HEK293 (cell line): Measurements from ENCODE around the gene SMAD7.
A peak's percentile ranks its signal among the peaks of the same experiment; 100 is the strongest.

Experiments
- CTCF ChIA-PET: fragments of 350-600 bp; formaldehyde crosslinking; extraction: SDS; loops from one replicate; lab custom pipeline; 2021; ENCODE audit warnings: antibody characterized with exemption; lab: Yijun Ruan, JAX
- POLR2A ChIA-PET: fragments of 300-600 bp; formaldehyde crosslinking; extraction: SDS; loops from one replicate; lab custom pipeline; 2020; ENCODE audit warnings: antibody characterized with exemption, inconsistent platforms; lab: Yijun Ruan, JAX
- H3K27ac ChIP-seq: fragments of 200-500 bp; sonication (Bioruptor generic); 2 replicates; pipeline ENCODE4 v1.5.1; 2014; ENCODE audit warnings: low read depth, low read length, control low read depth, inconsistent platforms; ENCODE audit errors: extremely low read depth
- H3K36me3 ChIP-seq, 2 experiments: fragments of 200-500 bp in 1 of 2; sonication (Bioruptor generic) in 1 of 2; 1 replicate in 1 of 2; 2 replicates in 1 of 2; pipeline ENCODE4 v1.5.1; 2014 to 2017; ENCODE audit warnings: inconsistent platforms in 2 of 2, low read length in 2 of 2; ENCODE audit not compliant: control insufficient read depth in 2 of 2, insufficient read depth in 1 of 2
- H3K4me1 ChIP-seq: fragments of 200-500 bp; sonication (Bioruptor generic); 2 replicates; pipeline ENCODE4 v1.5.1; 2014; ENCODE audit warnings: mild to moderate bottlenecking, low read length, inconsistent platforms; ENCODE audit not compliant: control insufficient read depth, insufficient read depth
- H3K4me3 ChIP-seq: 2 replicates; pipeline ENCODE4 v1.5.1; 2011; ENCODE audit warnings: low read depth, mild to moderate bottlenecking, control low read depth, low read length, moderate library complexity
- H3K9me3 ChIP-seq: fragments of 200-500 bp; sonication (Bioruptor generic); 2 replicates; pipeline ENCODE4 v1.5.1; 2014; ENCODE audit warnings: low read depth, low read length, inconsistent platforms; ENCODE audit not compliant: control insufficient read depth, insufficient read depth
- GFI1B ChIP-seq: fragments of 450-650 bp; formaldehyde crosslinking; IDR thresholded peaks from 2 replicates; pipeline ENCODE4 v1.5.1; 2016; ENCODE audit warnings: missing biosample characterization, missing genetic modification characterization
- GLI2 ChIP-seq: fragments of 450-650 bp; formaldehyde crosslinking; IDR thresholded peaks from 2 replicates; pipeline ENCODE4; 2017; ENCODE audit warnings: missing biosample characterization, missing genetic modification characterization, low read depth, borderline replicate concordance
- IKZF3 ChIP-seq: fragments of 450-650 bp; IDR thresholded peaks from 2 replicates; pipeline ENCODE4 v1.5.0; 2018; ENCODE audit warnings: missing biosample characterization, mild to moderate bottlenecking, missing genetic modification characterization, moderate library complexity
- INSM2 ChIP-seq: fragments of 450-650 bp; formaldehyde crosslinking; IDR thresholded peaks from 2 replicates; pipeline ENCODE4 v1.5.1; 2016; ENCODE audit warnings: missing biosample characterization, missing genetic modification characterization
- KLF17 ChIP-seq: fragments of 450-650 bp; formaldehyde crosslinking; IDR thresholded peaks from 2 replicates; pipeline ENCODE4 v1.5.1; 2016; ENCODE audit warnings: missing biosample characterization, missing genetic modification characterization
- PATZ1 ChIP-seq: fragments of 450-650 bp; formaldehyde crosslinking; IDR thresholded peaks from 2 replicates; pipeline ENCODE4 v1.5.1; 2016; ENCODE audit warnings: missing biosample characterization, missing genetic modification characterization
- PRDM4 ChIP-seq: fragments of 450-650 bp; formaldehyde crosslinking; IDR thresholded peaks from 2 replicates; pipeline ENCODE4 v1.5.1; 2017; ENCODE audit warnings: missing biosample characterization, missing genetic modification characterization
- SCRT2 ChIP-seq: fragments of 450-650 bp; formaldehyde crosslinking; IDR thresholded peaks from 2 replicates; pipeline ENCODE4 v1.5.1; 2016; ENCODE audit warnings: missing biosample characterization, missing genetic modification characterization
- SETDB1 ChIP-seq: IDR thresholded peaks from one replicate; pipeline ENCODE4 v1.6.1; 2017; ENCODE audit warnings: mild to moderate bottlenecking, low read length, moderate library complexity, mixed read lengths; ENCODE audit not compliant: insufficient read length
- TSHZ1 ChIP-seq: fragments of 450-650 bp; formaldehyde crosslinking; IDR thresholded peaks from 2 replicates; pipeline ENCODE4 v1.5.1; 2016; ENCODE audit warnings: missing biosample characterization, missing genetic modification characterization, borderline replicate concordance
- ZIC2 ChIP-seq: fragments of 450-650 bp; formaldehyde crosslinking; IDR thresholded peaks from 2 replicates; pipeline ENCODE4 v1.5.1; 2016; ENCODE audit warnings: missing biosample characterization, missing genetic modification characterization
- ZNF580 ChIP-seq: fragments of 450-650 bp; formaldehyde crosslinking; IDR thresholded peaks from 2 replicates; pipeline ENCODE4 v1.5.1; 2016; ENCODE audit warnings: missing biosample characterization, missing genetic modification characterization
- ZNF600 ChIP-seq: fragments of 450-650 bp; formaldehyde crosslinking; IDR thresholded peaks from 2 replicates; pipeline ENCODE4 v1.5.1; 2016; ENCODE audit warnings: missing biosample characterization, missing genetic modification characterization
- ZNF610 ChIP-seq: fragments of 450-650 bp; formaldehyde crosslinking; IDR thresholded peaks from 2 replicates; pipeline ENCODE4 v1.5.1; 2016; ENCODE audit warnings: missing biosample characterization, missing genetic modification characterization, borderline replicate concordance
- ZNF629 ChIP-seq: fragments of 450-650 bp; formaldehyde crosslinking; IDR thresholded peaks from 2 replicates; pipeline ENCODE4 v1.5.1; 2017; ENCODE audit warnings: missing biosample characterization, missing genetic modification characterization
- ZNF670 ChIP-seq: fragments of 450-650 bp; formaldehyde crosslinking; IDR thresholded peaks from 2 replicates; pipeline ENCODE4 v1.5.1; 2016; ENCODE audit warnings: missing biosample characterization, missing genetic modification characterization, low read depth
- ZXDB ChIP-seq: fragments of 450-650 bp; formaldehyde crosslinking; IDR thresholded peaks from 2 replicates; pipeline ENCODE4 v1.5.1; 2016; ENCODE audit warnings: missing biosample characterization, missing genetic modification characterization
- TF ChIP-seq, protein P1 (sequence below): fragments of 450-650 bp; formaldehyde crosslinking; IDR thresholded peaks from 2 replicates; pipeline ENCODE4 v1.5.1; 2016; ENCODE audit warnings: missing biosample characterization, missing genetic modification characterization
- TF ChIP-seq, protein P2 (sequence below): fragments of 450-650 bp; formaldehyde crosslinking; IDR thresholded peaks from 2 replicates; pipeline ENCODE4 v1.5.1; 2016; ENCODE audit warnings: missing biosample characterization, missing genetic modification characterization
- TF ChIP-seq, protein P3 (sequence below): fragments of 450-650 bp; formaldehyde crosslinking; IDR thresholded peaks from 2 replicates; pipeline ENCODE4 v1.5.1; 2016; ENCODE audit warnings: missing biosample characterization, missing genetic modification characterization, low read depth

The SMAD7 gene

GRCh38 chr18:48943333-48943732 lies 7.4 kb downstream of the SMAD7 start:
- Histone ChIP-seq H3K27ac (peak overlapping the region; percentile 99), H3K4me3 (peak overlapping the region; percentile 26), H3K4me1 (peaks cover 83% of the 10 kb centered on the region), H3K36me3 (peaks cover 4 to 82% of the 10 kb centered on the region in 2 experiments; a peak in 2 of 3 replicates), H3K9me3 (no peaks in the 10 kb centered on the region)
- ChIA-PET POLR2A (interaction anchor here (1.1 to 12.3 kb wide), 3 partner anchors 9 to 54 kb away, joined by 6 to 252 read pairs (median 9); no protein-coding TSS in a partner anchor), CTCF (interaction anchor here (0.6 kb wide), 1 partner anchor 9 kb away, joined by 3 read pairs; no protein-coding TSS in a partner anchor)
- TF ChIP-seq ZNF600 (tag by site-specific recombination) (peak; percentile 90; the same call in 1 of the 2 replicates), ZNF580 (tag by site-specific recombination) (no peak), ZNF610 (no peak), TSHZ1 (tag by site-specific recombination) (peak; percentile 66; the same call in 1 of the 2 replicates), ZNF629 (tag by site-specific recombination) (peak; percentile 82), GLI2 (peak; percentile 30; the same call in 1 of the 2 replicates), INSM2 (tag by site-specific recombination) (peak; percentile 74), KLF17 (tag by site-specific recombination) (peak; percentile 88), ZXDB (no peak), IKZF3 (tag by site-specific recombination) (peak; percentile 83), ZIC2 (tag by site-specific recombination) (peak; percentile 72), GFI1B (peak; percentile 64; the same call in 1 of the 2 replicates), SETDB1 (no peak), PRDM4 (tag by site-specific recombination) (peak; percentile 63; the same call in 1 of the 2 replicates), ZNF670 (tag by site-specific recombination) (no peak), PATZ1 (peak; percentile 53; the same call in 1 of the 2 replicates), SCRT2 (tag by site-specific recombination) (peak; percentile 88)
- TF ChIP-seq, protein P1, sequence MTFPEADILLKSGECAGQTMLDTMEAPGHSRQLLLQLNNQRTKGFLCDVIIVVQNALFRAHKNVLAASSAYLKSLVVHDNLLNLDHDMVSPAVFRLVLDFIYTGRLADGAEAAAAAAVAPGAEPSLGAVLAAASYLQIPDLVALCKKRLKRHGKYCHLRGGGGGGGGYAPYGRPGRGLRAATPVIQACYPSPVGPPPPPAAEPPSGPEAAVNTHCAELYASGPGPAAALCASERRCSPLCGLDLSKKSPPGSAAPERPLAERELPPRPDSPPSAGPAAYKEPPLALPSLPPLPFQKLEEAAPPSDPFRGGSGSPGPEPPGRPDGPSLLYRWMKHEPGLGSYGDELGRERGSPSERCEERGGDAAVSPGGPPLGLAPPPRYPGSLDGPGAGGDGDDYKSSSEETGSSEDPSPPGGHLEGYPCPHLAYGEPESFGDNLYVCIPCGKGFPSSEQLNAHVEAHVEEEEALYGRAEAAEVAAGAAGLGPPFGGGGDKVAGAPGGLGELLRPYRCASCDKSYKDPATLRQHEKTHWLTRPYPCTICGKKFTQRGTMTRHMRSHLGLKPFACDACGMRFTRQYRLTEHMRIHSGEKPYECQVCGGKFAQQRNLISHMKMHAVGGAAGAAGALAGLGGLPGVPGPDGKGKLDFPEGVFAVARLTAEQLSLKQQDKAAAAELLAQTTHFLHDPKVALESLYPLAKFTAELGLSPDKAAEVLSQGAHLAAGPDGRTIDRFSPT (tag by site-specific recombination), result peak; percentile 98
- TF ChIP-seq, protein P2, sequence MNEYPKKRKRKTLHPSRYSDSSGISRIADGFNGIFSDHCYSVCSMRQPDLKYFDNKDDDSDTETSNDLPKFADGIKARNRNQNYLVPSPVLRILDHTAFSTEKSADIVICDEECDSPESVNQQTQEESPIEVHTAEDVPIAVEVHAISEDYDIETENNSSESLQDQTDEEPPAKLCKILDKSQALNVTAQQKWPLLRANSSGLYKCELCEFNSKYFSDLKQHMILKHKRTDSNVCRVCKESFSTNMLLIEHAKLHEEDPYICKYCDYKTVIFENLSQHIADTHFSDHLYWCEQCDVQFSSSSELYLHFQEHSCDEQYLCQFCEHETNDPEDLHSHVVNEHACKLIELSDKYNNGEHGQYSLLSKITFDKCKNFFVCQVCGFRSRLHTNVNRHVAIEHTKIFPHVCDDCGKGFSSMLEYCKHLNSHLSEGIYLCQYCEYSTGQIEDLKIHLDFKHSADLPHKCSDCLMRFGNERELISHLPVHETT (tag by site-specific recombination), result peak; percentile 87
- TF ChIP-seq, protein P3, sequence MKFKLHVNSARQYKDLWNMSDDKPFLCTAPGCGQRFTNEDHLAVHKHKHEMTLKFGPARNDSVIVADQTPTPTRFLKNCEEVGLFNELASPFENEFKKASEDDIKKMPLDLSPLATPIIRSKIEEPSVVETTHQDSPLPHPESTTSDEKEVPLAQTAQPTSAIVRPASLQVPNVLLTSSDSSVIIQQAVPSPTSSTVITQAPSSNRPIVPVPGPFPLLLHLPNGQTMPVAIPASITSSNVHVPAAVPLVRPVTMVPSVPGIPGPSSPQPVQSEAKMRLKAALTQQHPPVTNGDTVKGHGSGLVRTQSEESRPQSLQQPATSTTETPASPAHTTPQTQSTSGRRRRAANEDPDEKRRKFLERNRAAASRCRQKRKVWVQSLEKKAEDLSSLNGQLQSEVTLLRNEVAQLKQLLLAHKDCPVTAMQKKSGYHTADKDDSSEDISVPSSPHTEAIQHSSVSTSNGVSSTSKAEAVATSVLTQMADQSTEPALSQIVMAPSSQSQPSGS (tag by site-specific recombination), result peak; percentile 62; the same call in 1 of the 2 replicates
